GM21390 (cell line): ENCODE data around the gene TMED5.
"Not testable (repeated sequence)": the region's sequence is repeated elsewhere in the genome, so short reads cannot be mapped to it uniquely, and the experiment has no call there.

Experiments
- ATAC-seq: cut with Tn5 transposase; IDR thresholded peaks from one replicate; pipeline ENCODE4 v1.9.1; 2021; ENCODE audit not compliant: unreplicated experiment

The TMED5 gene

DNA sequence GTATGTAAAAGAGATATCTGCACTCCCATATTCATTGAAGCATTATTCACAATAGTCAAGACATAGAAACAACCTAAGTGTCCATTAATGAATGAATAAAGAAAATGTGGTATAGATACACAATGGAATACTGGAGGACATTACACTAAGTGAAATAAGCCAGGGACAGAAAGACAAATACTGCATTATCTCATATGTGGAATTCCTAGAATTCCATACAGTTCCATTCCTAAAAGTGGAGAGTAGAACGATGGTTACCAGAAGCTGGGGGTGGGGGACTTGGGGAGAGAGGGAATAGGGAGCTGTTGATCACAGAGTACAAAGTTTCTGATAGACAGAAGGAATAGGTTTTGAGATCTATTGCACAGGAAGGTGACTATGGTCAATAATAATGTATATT lies 7.4 kb downstream of the TMED5 start:
- no peak for ATAC-seq

- ATAC-seq = no peak
Measured at GRCh38 chr1:93171549-93172034, 8.6 kb downstream of the TMED5 start.

DNA sequence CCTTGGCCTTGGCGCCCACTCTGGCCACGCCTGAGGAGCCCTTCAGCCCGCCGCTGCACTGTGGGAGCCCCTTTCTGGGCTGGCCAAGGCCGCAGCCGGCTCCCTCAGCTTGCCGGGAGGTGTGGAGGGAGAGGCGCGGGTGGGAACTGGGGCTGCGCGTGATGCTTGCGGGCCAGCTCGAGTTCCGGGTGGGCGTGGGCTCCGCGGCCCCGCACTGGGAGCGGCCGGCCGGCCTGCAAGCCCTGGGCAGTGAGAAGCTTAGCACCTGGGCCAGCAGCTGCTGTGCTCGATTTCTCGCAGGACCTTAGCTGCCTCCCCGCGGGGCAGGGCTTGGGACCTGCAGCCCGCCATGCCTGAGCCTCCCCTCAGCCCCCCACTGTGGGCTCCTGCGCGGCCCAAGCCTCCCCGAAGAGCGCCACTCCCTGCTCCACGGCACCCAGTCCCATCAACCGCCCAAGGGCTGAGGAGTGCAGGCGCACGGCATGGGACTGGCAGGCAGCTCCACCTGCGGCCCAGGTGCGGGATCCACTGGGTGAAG lies 10.0 kb downstream of the TMED5 start:
- not testable (repeated sequence) for ATAC-seq

GRCh38 chr1:93167006-93167405 lies 13.2 kb downstream of the TMED5 start:
- no peak for ATAC-seq

- not testable (repeated sequence) for ATAC-seq
Measured at GRCh38 chr1:93165895-93166294, 14.3 kb downstream of the TMED5 start.

- ATAC-seq = no peak
Measured at GRCh38 chr1:93164816-93165215, 15.4 kb downstream of the TMED5 start.

DNA sequence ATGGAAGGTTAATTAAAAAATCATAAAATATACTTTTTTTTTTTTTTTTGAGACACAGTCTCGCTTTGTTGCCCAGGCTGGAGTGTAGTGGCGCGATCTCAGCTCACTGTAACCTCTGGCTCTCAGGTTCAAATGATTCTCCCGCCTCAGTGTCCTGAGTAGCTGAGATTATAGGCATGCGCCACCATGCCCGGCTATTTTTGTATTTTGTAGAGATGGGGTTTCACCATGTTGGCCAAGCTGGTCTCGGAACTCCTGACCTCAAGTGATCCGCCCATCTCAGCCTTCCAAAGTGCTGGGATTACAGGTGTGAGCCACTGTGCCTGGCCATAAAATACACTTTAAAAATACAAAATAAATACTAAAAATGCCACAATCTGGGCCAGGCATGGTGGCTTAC lies 16.9 kb downstream of the TMED5 start:
- not testable (repeated sequence) for ATAC-seq

DNA sequence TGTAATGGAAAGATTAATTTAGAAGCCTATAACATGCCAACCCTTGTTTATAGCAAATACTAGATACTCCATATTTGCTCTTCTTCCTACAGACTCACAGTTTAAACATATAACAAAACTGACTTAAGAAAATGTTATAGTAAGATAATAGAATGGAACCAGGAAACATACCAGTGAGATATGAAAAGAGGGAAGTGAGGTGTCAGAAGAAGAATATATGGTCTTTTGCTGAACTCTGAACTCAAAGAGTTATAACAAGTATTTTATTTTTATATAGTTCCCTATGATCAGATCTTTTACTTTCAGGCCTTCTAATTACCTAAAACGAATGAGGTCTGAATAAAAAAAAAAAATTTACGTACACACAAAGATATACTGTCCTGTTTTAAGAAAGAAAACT lies 20.9 kb downstream of the TMED5 start:
- ATAC-seq = no peak

- ATAC-seq = no peak
Measured at GRCh38 chr1:93155335-93155734, 24.9 kb downstream of the TMED5 start.

DNA sequence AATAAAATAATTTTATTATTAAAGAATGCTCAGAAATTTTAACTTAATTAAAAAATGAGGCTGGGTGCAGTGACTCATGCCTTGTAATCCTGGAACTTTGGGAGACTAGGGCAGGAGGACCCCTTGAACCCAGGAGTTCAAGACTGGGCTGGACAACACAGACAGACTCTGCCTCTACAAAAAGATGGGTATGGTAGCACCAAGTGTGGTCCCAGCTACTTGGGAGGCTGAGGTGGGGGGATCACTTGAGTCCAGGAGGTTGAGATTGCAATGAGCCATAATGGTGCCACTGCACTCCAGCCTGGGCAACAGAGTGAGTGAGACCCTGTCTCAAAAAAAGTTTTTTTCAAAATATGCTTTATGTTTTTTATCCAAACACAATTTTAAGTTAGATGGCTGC lies 25.3 kb downstream of the TMED5 start:
- no peak for ATAC-seq

DNA sequence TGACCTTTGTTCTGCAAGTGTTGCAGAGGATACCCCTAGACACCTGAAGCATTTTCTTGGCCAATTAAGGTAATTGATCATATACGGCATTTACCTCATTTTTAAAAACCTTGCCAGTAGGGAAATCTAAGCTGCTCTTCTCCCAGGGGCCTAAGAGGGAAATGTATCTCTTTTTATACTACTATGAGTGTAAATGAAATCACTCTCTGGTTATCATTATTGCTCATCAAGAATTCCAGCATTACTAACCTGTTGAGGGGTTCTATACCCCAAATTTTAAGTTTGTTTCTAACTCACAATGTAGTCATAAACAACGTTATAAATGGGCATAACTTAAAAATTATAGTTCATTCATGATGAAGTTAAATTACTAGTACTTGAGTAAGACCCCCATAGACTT lies 27.4 kb downstream of the TMED5 start:
- no peak for ATAC-seq

DNA sequence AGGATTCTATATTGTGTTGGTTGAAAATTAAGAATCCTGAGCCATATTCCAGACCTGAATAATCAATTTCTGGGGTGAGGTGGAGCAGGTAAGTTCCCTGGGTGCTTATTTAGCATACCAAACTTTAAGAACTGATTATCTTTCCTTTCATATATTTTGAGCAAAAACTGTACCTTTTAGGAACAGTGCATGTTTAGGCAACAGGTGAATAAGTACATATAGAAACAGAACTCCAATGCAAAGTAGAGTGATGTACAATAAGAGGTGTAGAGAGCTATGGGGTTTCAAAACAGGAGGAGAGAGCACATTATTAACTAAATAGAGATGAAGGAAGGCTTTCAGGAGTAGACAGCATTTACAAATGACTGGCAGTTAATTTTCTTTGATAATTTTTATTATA lies 28.7 kb downstream of the TMED5 start:
- no peak for ATAC-seq

DNA sequence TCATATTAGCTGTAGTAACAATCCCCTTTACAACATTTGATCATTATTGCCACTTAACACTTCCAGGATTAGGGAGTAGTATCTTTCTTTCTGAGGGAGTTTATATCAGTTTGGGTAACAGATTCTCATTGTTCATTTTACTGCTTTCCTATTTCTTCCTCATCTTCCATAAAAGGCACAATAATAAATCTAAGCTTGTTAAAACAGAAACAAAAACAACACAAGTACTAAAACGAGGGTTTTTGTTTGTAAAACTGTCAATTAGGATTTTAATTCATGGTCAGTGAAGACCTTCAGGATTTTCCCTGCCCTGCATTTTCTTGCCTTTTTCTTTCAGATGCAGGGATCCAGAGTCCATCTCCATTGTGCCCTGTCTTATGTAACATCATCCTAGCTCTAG lies 29.5 kb downstream of the TMED5 start:
- no peak for ATAC-seq

DNA sequence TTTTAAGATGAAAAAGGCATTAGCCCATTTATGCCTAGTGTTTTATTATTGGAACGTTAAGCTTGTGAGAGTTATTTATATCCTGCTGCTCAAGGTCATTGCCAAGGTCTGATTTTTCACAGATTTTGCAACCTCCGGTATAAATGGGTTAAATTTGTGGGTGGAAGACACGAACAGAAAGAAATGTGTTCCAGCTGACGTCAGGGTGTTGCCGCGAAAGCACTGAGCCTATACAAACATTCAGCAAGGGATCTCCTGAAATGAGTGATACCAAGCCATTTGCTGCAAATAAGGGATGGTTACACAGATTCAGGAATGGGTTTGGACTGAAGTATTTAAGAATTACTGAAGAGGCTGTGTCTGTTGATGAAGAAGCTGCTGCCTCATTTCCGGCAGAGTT lies 32.2 kb downstream of the TMED5 start:
- no peak for ATAC-seq

DNA sequence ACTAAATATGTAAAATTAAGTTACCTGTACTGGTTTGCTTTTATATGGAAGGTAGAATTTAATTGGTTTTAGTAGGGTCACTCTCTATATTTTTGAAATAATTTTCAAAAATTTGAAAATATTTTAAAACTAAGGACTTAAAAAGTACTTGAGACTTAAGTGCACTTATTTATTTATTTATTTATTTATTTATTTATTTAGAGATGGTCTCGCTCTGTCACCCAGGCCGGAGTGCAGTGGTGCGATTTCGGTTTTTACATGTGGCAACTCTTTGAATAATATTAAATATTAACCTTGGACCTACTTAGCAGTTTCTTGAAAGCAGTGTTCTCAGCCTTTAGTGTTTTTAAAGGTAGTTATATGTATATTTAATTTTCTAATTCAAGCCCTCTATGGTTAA lies 36.4 kb downstream of the TMED5 start:
- ATAC-seq = no peak

DNA sequence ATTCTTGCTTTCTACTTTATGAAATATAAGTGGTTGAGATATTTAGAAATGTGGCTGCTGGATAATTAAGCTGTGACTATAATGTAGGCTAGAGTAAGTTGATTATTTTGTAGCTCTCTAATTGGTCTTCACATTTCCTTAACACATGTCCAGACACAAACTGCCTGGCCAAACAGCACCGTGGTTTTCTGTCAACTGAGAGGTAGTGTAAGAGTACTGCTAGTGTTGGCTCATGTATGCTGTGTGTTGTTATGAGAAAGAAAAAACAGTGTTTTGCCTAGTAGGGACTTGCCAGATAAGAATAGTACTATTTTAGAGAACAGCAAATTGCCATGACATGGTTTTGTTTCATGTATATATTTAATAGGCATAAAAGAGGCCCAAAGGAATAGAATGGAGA lies 37.1 kb downstream of the TMED5 start:
- no peak for ATAC-seq

DNA sequence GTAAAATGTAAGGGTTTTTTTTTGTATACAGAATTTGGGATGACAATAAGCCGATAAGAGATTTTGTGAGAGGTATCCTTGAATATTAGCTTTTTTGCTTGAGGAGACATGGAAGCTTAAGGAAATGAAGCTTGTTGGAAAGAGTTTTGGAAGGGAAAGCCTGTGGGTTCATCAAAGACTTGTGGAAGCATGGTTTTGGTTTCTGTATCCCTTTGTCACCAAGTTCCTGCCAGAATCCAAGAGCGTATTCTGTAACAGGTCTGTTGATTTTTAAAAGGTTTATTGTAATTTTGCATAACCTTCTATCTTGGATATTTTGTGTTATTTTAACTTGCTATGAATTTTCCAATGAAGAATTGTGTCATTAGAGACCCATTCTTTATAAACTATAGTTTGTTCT lies 38.1 kb downstream of the TMED5 start:
- ATAC-seq = no peak

DNA sequence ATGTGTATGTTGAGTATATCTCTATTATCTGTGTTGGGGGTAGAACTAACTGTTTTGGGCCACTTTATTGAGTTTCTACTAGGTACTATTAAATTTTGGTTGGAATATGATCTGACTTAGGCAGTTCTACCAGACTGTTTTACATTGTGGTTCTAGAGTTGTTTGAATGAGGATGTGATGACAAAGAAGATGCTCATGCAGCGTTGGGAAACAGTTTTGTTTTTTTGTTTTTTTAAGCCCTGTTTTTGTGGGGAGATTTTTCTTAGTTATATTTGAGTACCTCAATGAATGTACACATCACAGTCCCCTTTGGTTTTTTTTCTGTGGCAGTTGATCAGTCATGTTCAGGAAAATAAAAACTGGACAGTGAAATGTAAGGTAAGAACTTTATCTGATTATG lies 40.1 kb downstream of the TMED5 start:
- no peak for ATAC-seq

- no peak for ATAC-seq
Measured at GRCh38 chr1:93137604-93138292, 42.5 kb downstream of the TMED5 start.

- no peak for ATAC-seq
Measured at GRCh38 chr1:93136445-93136844, 43.8 kb downstream of the TMED5 start.

DNA sequence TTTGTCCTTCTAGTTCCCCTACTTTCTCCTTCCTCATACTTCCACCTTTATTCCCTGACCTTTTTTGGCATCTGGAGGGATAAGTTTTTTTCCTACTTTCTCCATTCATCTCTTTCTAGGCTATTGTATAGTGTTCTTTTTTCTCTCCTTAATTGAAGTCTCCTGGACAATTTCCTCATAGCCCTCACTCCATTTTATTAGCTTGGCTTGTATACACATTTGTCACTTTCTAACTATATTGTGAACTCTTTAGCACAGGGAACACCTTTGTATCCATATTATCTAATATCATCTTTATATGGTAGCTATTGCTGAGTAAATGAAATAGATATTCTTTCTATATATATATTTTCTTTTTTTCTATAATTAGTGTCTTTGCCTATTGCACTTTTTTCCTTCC lies 47.6 kb downstream of the TMED5 start:
- no peak for ATAC-seq

DNA sequence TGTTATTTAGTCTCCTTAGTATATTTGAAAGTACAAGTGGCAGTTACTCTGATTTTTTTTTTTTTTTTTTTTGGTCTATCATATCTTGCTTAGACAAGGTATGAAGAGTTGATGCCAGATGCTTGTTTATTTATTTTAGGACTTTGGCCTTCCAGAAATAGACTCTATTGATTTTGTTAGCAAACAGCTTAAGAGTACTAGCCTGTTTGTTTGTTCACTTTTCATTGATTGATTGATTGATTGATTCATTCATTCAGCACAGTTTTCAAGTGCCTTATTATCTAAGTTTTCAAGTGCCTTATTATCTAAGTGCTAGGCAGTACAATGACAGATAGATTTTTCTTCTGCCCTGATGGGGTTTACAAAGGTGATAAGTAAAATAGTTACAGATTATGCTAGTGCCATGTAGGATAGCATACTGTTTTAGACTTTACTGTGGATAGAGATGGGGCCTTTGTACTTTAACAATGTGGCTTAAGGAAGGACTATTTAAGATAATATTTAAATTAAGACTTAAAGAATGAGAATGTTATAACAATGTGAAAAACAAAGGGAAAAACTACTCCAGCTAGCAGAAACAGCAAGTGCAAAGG lies 50.6 kb downstream of the TMED5 start:
- ATAC-seq = no peak
